IPS DF 19.7 (cell line): ENCODE measurements around the gene ASMT.
"Not testable (repeated sequence)": the region's sequence is repeated elsewhere in the genome, so short reads cannot be mapped to it uniquely, and the experiment has no call there.

Source experiments
- DNase-seq: peaks from one replicate; pipeline ENCODE4 v3.0.0-alpha.2; 2013; ENCODE audit warnings: low read depth, low spot score

ASMT gene

GRCh38 chrX:1649621-1650020 lies 34.8 kb downstream of the ASMT start:
- peak; percentile 71 for DNase-seq

- peak; percentile 61 for DNase-seq
Measured at GRCh38 chrX:1652011-1652811, 37.4 kb downstream of the ASMT start.

GRCh38 chrX:1656379-1656778 lies 41.5 kb downstream of the ASMT start:
- no peak for DNase-seq

GRCh38 chrX:1657367-1658070 lies 42.7 kb downstream of the ASMT start:
- no peak for DNase-seq

GRCh38 chrX:1658071-1658491 lies 43.2 kb downstream of the ASMT start:
- no peak for DNase-seq

GRCh38 chrX:1659664-1660461 lies 45.0 kb downstream of the ASMT start:
- no peak for DNase-seq

GRCh38 chrX:1661048-1661921 lies 46.4 kb downstream of the ASMT start:
- peak; percentile 80 for DNase-seq

GRCh38 chrX:1661922-1662221 lies 47.0 kb downstream of the ASMT start:
- no peak for DNase-seq

- DNase-seq, result no peak
Measured at GRCh38 chrX:1667566-1667965, 52.7 kb downstream of the ASMT start.

- no peak for DNase-seq
Measured at GRCh38 chrX:1673337-1673736, 58.5 kb downstream of the ASMT start.

GRCh38 chrX:1676866-1677265 lies 62.0 kb downstream of the ASMT start:
- DNase-seq, result no peak

GRCh38 chrX:1679238-1679637 lies 64.4 kb downstream of the ASMT start:
- DNase-seq, result no peak

GRCh38 chrX:1681439-1681838 lies 66.6 kb downstream of the ASMT start:
- no peak for DNase-seq

- not testable (repeated sequence) for DNase-seq
Measured at GRCh38 chrX:1681856-1682255, 67.0 kb downstream of the ASMT start.

- DNase-seq, result not testable (repeated sequence)
Measured at GRCh38 chrX:1682501-1682900, 67.6 kb downstream of the ASMT start.

- not testable (repeated sequence) for DNase-seq
Measured at GRCh38 chrX:1684883-1685282, 70.0 kb downstream of the ASMT start.

GRCh38 chrX:1685444-1685880 lies 70.6 kb downstream of the ASMT start:
- DNase-seq, result not testable (repeated sequence)

- DNase-seq, result no peak
Measured at GRCh38 chrX:1686642-1687041, 71.8 kb downstream of the ASMT start.
